Glutamatergic neuron (in vitro differentiated cells): Measurements from ENCODE around the gene MORC2. TPM values are rescaled to one million over a fixed set of nuclear protein-coding genes. Genes with fewer than 3 reads are reported as not detected.

Source experiments
- DNase-seq: peaks from one replicate; pipeline ENCODE4 v3.0.0; 2022
- H3K27ac Mint-ChIP-seq: one replicate; pipeline ENCODE4 v1.8.0; 2020; ENCODE audit warnings: mild to moderate bottlenecking, mixed read lengths, inconsistent platforms; ENCODE audit not compliant: unreplicated experiment
- H3K27me3 Mint-ChIP-seq: one replicate; pipeline ENCODE4 v1.8.0; 2020; ENCODE audit warnings: mild to moderate bottlenecking, moderate library complexity, mixed read lengths, inconsistent platforms; ENCODE audit not compliant: unreplicated experiment
- H3K36me3 Mint-ChIP-seq: one replicate; pipeline ENCODE4 v1.8.0; 2020; ENCODE audit warnings: mild to moderate bottlenecking, mixed read lengths, inconsistent platforms; ENCODE audit not compliant: unreplicated experiment
- H3K4me1 Mint-ChIP-seq: one replicate; pipeline ENCODE4 v1.8.0; 2020; ENCODE audit warnings: mild to moderate bottlenecking, low read depth, mixed read lengths, inconsistent platforms; ENCODE audit not compliant: unreplicated experiment
- H3K4me3 Mint-ChIP-seq: one replicate; pipeline ENCODE4 v1.8.0; 2020; ENCODE audit warnings: mild to moderate bottlenecking, mixed read lengths, inconsistent platforms; ENCODE audit not compliant: unreplicated experiment
- H3K9me3 Mint-ChIP-seq: one replicate; pipeline ENCODE4 v1.8.0; 2020; ENCODE audit warnings: mild to moderate bottlenecking, moderate library complexity, mixed read lengths, inconsistent platforms; ENCODE audit not compliant: unreplicated experiment
- total RNA-seq: library from RNA; stranded (reverse); fragmentation: NEBNext Ultra II Directional; extraction: Animal tissue kit (Norgen Biotek cat#: 25700); gene quantifications from one replicate; pipeline ENCODE4 v1.2.1, GENCODE V29; 2021; ENCODE audit not compliant: unreplicated experiment
- TF ChIP-seq, protein P1 (sequence below): fragments of 200-600 bp; sonication (generic); IDR thresholded peaks from one replicate; pipeline ENCODE4 v1.5.0; 2021; ENCODE audit not compliant: partially characterized antibody, unreplicated experiment

MORC2 gene
- total RNA-seq, 1 donor from 2014 or later = 72.8 TPM

GRCh38 chr22:30906946-30907345, 61.6 kb downstream of the MORC2 start:
- H3K9me3 Mint-ChIP-seq = no peaks in the 10 kb centered on the region
- H3K27ac Mint-ChIP-seq = no peak overlapping the region
- TF ChIP-seq, protein P1, sequence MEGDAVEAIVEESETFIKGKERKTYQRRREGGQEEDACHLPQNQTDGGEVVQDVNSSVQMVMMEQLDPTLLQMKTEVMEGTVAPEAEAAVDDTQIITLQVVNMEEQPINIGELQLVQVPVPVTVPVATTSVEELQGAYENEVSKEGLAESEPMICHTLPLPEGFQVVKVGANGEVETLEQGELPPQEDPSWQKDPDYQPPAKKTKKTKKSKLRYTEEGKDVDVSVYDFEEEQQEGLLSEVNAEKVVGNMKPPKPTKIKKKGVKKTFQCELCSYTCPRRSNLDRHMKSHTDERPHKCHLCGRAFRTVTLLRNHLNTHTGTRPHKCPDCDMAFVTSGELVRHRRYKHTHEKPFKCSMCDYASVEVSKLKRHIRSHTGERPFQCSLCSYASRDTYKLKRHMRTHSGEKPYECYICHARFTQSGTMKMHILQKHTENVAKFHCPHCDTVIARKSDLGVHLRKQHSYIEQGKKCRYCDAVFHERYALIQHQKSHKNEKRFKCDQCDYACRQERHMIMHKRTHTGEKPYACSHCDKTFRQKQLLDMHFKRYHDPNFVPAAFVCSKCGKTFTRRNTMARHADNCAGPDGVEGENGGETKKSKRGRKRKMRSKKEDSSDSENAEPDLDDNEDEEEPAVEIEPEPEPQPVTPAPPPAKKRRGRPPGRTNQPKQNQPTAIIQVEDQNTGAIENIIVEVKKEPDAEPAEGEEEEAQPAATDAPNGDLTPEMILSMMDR = no peak
- peaks cover 15% of the 10 kb centered on the region for H3K36me3 Mint-ChIP-seq
- peaks cover 2% of the 10 kb centered on the region for H3K27me3 Mint-ChIP-seq
- no peak overlapping the region for H3K4me3 Mint-ChIP-seq
- no peak for DNase-seq
- peaks cover 6% of the 10 kb centered on the region for H3K4me1 Mint-ChIP-seq

- TF ChIP-seq, protein P1 = no peak
- Mint-ChIP-seq H3K4me1 (peaks cover 6% of the 10 kb centered on the region), H3K9me3 (no peaks in the 10 kb centered on the region), H3K36me3 (peaks cover 18% of the 10 kb centered on the region), H3K4me3 (no peak overlapping the region), H3K27me3 (peaks cover 2% of the 10 kb centered on the region), H3K27ac (no peak overlapping the region)
- no peak for DNase-seq
These were observed 62.2 kb downstream of the MORC2 start for GRCh38 chr22:30906411-30906810.

DNA sequence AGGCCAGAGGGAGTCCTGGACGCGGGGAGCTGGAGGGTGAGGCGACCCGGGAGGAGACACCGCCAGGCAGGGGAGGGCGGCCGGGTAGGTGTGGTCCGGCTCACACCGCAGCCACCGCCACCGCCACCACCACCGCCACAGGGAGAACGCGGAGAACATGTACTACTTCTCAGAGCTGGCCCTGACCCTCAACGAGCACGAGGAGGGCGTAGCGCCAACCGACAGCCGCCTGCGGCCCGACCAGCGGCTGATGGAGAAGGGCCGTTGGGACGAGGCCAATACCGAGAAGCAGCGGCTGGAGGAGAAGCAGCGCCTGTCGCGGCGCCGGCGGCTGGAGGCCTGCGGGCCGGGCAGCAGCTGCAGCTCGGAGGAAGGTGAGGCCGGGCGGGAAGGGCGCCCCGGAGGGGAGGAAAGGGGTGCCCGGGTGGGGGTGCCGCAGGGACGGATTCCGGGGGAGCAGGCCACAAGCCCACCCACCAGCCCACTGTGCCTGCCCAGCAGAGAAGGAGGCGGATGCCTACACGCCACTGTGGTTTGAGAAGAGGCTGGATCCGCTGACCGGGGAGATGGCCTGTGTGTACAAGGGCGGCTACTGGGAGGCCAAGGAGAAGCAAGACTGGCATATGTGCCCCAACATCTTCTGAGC, 62.8 kb downstream of the MORC2 start:
- Mint-ChIP-seq H3K4me3 (no peak overlapping the region), H3K27ac (no peak overlapping the region), H3K4me1 (peaks cover 6% of the 10 kb centered on the region), H3K9me3 (no peaks in the 10 kb centered on the region), H3K27me3 (peaks cover 2% of the 10 kb centered on the region), H3K36me3 (peaks cover 18% of the 10 kb centered on the region)
- DNase-seq = no peak
- TF ChIP-seq, protein P1 = no peak

GRCh38 chr22:30903876-30904460, 64.6 kb downstream of the MORC2 start:
- Mint-ChIP-seq H3K36me3 (peaks cover 20% of the 10 kb centered on the region), H3K9me3 (no peaks in the 10 kb centered on the region), H3K27me3 (peaks cover 2% of the 10 kb centered on the region), H3K4me3 (no peak overlapping the region), H3K27ac (no peak overlapping the region), H3K4me1 (peaks cover 6% of the 10 kb centered on the region)
- TF ChIP-seq, protein P1 = no peak
- DNase-seq = no peak
